Nucleus accumbens (tissue), 56 donors: ENCODE results near the gene POLR3B.

Experiments used
- DNase-seq, 56 donors: peaks; one replicate each; lab custom pipeline; 2025; lab: John Stamatoyannopoulos, UW

POLR3B gene

DNA sequence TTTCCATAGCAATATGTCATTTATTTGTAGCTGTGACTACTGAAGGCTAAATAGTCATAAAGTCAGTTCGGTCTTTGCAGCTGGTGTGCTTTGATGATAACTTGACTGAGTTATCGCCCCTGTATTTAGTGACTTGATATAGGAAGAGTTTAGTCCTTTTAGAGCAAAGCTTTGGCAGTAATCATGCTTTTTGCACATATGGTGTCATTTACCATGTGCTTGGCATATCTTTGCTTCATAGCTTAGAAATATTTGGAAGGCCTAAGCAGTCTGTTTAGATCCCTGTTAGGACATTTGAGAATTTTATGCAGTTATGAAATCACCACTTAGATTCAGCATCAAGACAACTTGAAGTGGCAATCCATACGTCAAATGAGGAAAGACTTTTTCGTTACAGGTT lies 31.6 kb downstream of the POLR3B start:
- no peak for DNase-seq

GRCh38 chr12:106392759-106393158 lies 35.2 kb downstream of the POLR3B start:
- DNase-seq: no peak

- DNase-seq: no peak
Measured at GRCh38 chr12:106409878-106410277, 52.3 kb downstream of the POLR3B start.

GRCh38 chr12:106412563-106412962 lies 55.0 kb downstream of the POLR3B start:
- no peak for DNase-seq

GRCh38 chr12:106415134-106415533 lies 57.6 kb downstream of the POLR3B start:
- DNase-seq: no peak

DNA sequence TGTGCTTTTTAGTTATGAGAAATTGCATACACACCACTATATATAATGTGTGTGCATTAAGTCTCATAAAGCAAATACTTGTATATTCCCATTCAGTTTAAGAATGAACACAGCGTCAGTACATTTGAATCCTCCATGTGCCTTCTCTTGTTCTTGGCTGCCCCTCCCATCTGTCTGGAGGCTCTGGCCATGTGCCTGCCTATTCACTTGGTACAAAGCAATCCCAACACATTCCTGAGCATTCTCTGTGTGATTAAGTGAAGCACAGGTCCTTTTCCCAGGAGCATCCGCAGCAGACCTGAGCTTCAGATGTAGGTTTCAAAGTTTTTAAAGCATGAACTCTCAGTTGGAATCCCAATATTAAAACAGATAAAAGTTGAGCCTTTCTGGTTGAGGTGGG lies 58.7 kb downstream of the POLR3B start:
- no peak for DNase-seq

DNA sequence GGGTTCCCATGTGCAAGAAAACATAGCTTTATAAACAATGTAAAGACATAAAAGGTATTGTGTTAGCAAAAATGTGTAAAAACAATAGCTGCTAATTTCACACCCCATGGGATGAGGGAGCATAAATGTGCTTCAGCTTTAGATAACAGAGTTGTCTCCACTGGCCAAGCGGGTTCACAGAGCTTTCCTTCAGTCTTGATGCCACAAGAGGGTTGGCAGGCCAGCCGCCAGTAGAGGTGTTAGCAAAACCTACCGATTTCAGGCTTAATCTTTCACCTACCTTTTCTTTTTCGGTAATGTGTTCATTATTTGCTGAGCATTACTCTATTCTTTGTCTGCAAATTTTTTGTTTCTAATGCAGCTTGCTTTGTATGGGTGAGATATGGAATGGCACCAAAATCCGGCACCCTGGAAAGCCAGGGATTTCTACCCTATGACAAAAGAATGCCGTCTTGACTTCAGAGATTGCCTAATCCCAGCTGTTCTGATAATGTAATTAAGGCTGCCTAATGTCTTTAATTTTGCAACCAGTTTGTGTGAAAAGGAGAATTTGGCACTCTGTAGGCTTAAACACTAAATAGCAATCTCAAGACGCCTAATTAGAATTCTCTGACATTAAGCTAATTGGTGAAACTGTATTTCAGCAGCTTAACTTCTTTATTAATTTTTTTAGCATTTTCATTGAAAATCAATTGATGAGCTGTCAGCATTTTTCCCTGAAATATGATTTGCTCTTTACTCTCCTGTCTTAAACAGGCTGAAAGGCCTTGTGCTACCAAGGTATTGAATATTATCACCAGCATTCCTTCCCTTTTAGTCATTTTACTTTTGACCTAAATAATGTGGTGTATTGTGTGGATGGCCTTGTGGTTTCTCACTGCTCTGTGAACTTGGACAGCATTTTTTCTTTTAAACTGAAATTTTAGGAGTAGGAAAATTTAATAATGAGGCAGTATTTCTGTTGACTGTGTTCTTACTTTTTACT lies 60.7 kb downstream of the POLR3B start:
- no peak for DNase-seq

DNA sequence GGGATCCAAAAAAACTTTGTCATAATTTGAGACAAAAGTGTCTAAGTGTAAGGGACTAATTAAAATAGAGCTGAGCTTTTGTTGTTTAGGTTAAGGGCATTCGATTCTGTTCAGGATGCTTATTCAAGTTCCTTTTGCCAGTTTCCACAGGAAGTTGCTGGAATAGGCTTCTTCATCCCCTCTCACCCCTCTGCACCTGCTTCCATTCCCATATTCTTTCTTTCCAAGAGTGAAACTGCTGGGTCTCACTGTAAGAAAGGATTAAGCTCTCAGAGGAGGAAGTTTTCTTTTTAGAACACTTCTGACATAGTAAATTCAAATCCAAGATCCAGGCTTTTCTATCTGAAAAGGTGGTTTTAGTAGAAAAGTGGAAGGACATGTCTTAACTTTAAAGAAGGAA lies 61.4 kb downstream of the POLR3B start:
- DNase-seq: no peak

DNA sequence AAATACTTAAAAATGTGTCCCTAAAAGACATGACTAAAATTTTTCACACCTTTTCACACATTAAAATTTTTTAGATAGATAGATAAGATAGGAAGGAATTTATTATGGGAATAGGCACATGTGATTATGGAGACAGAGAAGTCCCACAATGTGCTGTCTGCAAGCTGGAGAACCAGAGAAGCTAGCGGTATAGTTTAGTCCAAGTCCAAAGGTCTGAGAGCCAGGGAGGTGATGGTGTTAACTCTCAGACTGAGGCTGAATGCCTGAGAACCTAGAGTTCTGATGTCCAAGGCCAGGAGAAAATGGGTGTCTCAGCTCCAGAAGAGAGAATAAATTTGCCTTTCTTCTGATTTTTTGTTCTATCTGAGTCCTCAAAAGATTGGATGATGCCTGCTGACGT lies 65.7 kb downstream of the POLR3B start:
- DNase-seq: no peak

GRCh38 chr12:106425061-106425702 lies 67.6 kb downstream of the POLR3B start:
- DNase-seq: no peak

DNA sequence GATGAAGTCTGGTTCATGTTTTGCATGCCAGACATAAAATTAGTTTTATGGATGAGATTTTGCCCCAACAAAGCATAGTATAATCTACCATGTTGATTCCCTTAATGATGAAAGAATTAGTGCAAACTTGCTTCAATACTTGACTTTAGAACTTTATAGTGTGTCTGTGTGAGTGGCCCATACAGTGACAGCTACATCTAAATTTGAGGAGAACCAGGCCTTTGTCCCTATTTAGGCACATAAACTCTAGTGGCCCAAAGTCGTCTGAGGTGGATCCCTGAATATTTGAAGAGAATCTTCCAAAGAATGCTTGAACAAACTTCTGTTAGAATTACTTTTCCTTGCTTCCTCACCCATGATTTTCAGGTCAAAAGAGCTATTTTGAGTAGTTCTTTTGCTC lies 70.4 kb downstream of the POLR3B start:
- DNase-seq: no peak

DNA sequence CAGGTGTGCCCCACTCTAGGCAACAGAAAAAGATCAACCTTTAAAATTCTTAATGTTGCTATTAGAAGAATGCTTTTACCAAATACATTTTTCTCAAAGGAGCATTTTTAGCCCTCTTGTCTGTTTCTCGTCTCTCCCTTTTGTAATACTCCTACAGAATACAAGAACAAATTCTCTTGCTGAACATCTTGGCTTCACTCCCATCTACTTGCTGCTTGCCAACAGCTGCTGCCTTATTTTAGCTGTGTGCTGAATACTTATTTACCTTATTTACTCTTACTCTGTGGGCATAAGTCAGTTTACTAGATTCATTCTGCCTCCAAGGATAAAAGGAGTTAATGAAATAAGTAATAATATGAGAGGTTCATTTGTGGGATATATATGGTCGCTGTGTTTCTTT lies 70.8 kb downstream of the POLR3B start:
- peak in 5 of 56 donors; percentile 1 to 43 (median 13) for DNase-seq

GRCh38 chr12:106429043-106429552 lies 71.5 kb downstream of the POLR3B start:
- DNase-seq: no peak

DNA sequence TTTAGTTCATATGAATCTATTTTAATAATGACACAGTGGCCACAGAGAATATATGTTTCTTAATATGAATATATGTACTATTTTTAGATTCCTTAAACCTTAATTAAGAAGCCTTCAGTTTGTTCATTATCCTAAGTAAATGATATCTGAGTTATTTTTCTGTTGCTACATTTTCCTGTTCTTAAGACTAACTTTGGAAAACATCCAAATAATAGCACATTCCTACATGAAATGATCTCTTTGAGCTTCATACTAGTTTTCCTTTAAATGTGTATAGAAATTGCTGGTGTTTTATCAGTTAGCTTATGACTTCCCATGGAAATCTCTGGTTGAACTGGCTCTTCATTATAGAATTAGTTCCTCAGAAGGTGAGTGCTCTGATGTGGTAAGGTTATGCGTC lies 72.1 kb downstream of the POLR3B start:
- no peak for DNase-seq

GRCh38 chr12:106431839-106432411 lies 74.4 kb downstream of the POLR3B start:
- no peak for DNase-seq

DNA sequence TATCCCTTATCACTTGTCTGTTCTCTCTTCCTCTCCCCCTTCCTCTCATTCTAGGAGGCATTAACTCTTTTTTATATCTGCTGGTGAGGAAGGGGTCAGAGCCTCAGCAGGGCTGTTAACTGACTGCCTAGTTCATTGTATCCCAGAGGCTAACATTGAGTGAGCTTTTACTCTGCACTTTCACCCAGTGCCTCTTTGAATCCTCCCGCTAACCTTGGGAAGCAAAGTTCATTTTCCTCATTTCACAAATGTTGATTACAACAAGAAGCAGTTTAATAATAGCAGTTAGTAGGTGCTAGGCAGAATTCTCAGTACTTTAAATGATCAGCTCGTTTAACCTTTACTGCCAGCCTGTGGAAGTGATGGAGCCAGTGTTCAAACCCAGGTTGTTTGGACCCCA lies 75.5 kb downstream of the POLR3B start:
- DNase-seq: no peak

GRCh38 chr12:106434526-106434925 lies 77.0 kb downstream of the POLR3B start:
- DNase-seq: peak in 4 of 56 donors; percentile 1 to 13 (median 6)

DNA sequence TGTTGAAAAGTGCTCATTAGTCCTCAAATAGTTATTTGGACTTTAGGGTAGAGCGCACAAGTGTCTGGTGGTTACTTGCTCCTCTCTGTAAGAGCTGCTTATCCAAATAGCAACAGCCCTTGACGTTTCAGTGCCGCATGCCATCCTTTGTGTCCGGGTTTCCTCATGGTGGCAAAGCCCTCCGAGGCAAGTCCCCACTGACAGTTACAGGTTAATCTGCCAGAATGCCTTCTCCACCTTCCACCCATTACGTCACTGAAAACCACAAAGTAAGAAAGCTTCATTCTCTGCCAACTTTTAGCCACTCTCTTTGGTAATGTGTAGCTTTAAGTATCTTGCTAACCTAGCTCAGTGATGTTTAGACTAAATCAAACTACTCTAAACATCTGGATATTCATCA lies 78.6 kb downstream of the POLR3B start:
- DNase-seq: no peak

- DNase-seq: no peak
Measured at GRCh38 chr12:106442575-106442974, 85.0 kb downstream of the POLR3B start.

- no peak for DNase-seq
Measured at GRCh38 chr12:106445053-106445452, 87.5 kb downstream of the POLR3B start.

DNA sequence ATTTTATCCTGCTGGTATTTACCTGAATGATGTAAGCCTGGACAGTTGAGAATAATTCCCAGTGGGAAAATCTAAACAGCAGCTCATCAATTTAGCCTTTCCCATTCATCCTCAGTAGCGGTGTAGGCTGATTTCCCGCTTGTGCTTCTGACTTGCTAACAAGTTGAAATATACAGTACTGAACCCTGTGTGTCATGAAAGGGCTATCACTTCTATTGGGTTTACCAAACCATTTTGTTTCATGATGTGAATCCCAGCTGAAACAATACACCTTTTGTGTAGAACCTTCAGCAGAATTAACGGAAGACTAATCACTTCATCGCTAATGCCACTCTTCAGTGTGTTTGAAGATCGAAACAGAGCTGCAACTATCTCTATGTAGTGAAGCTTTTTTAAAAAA lies 88.4 kb downstream of the POLR3B start:
- no peak for DNase-seq
